Body of pancreas (tissue), 4 donors: ENCODE results near the gene RAG2. TPM values are rescaled to one million over a fixed set of nuclear protein-coding genes. Genes with fewer than 3 reads are reported as not detected.

Source experiments
- ATAC-seq: fragments of 150-250 bp; one replicate; pipeline ENCODE4 v1.9.1; 2016
- DNase-seq, 4 donors: peaks; one replicate each; pipeline ENCODE4 v3.0.0-alpha.2; 2019
- H3K27ac ChIP-seq, 4 donors: fragments of 200-600 bp; sonication (generic); 1 replicate in 3 of 4; 2 replicates in 1 of 4; pipeline versions ENCODE4 v1.5.1 to v1.6.1; 2016 to 2019; ENCODE audit warnings: mild to moderate bottlenecking in 1 of 4, mixed read lengths in 1 of 4, moderate library complexity in 1 of 4
- H3K27me3 ChIP-seq, 2 donors: fragments of 200-600 bp; sonication (generic); one replicate each; pipeline ENCODE4 v1.6.0; 2016; ENCODE audit warnings: mild to moderate bottlenecking in 1 of 2
- H3K36me3 ChIP-seq, 2 donors: fragments of 200-600 bp; sonication (generic); replicated peaks in 1 of 2; 2 replicates each; pipeline ENCODE4 v1.5.1; 2016; ENCODE audit warnings: low read depth in 2 of 2; ENCODE audit not compliant: insufficient read depth in 1 of 2
- H3K4me1 ChIP-seq: fragments of 200-600 bp; sonication (generic); one replicate; pipeline ENCODE4 v1.6.0; 2016
- H3K4me3 ChIP-seq, 2 donors: fragments of 200-600 bp; sonication (generic); 1 replicate in 1 of 2; 2 replicates in 1 of 2; pipeline ENCODE4 v1.5.1; 2016 to 2019
- H3K9me3 ChIP-seq, 3 donors: fragments of 200-600 bp; sonication (generic); 1 replicate in 2 of 3; 2 replicates in 1 of 3; pipeline ENCODE4 v1.5.1; 2016
- CTCF ChIP-seq, 7 experiments: fragments of 450-650 bp in 4 of 7; fragments of 200-600 bp in 3 of 7; sonication (generic) in 3 of 7; IDR thresholded peaks; one replicate each; pipeline ENCODE4 v1.5.1; 2016 to 2019; ENCODE audit warnings: antibody characterized with exemption in 7 of 7
- POLR2A ChIP-seq, 3 donors: fragments of 450-650 bp; IDR thresholded peaks; one replicate each; pipeline ENCODE4 v1.6.1; 2016; ENCODE audit warnings: antibody characterized with exemption in 3 of 3, mild to moderate bottlenecking in 2 of 3
- WGBS, 2 donors: methylation state at CpG; one replicate each; pipeline ENCODE4 v1.1.5; 2017; 5-methylcytosine and 5-hydroxymethylcytosine counted together
- intact Hi-C: fragments of 100-400 bp; cut with DNase I; formaldehyde crosslinking; loops from one replicate; pipeline ENCODE4 v1.15.1; 2023
- total RNA-seq, 2 donors: library from RNA; depleted of rRNA; stranded (reverse); fragments of >200 nt; gene quantifications; one replicate each; pipeline ENCODE4 v1.1.0, GENCODE V29; 2016

The RAG2 gene
- not detected for total RNA-seq

DNA sequence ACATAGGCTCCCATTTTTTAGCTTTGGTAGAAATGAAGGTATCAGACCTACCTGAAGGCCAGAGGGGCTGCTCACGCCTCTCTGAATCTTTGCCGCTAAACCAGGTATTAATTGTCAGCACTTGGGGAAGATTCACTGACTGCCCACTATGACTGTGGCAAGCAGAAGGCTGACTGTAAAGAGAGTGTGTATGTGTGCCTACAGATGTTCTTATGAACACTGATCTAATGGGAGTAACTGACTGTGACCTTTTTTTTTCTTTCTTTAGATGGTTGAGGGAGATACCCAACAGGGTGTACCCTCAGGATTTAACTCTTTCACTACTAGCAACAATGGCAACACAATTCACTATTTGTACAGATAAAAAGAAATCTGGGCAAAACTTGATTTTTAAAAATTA, at the start of gene RAG2:
Gene RAG2 (minus strand): TSS at position 186 of the 400 bp plus-strand sequence. CDS start 4,068 bp downstream, outside the sequence.
- Histone ChIP-seq H3K4me3 (no peak within 1 kb of the TSS), H3K9me3 (no peaks in the 10 kb centered on the region), H3K4me1 (peaks cover 9% of the 10 kb centered on the region), H3K27me3 (no peaks in the 10 kb centered on the region), H3K36me3 (no peaks in the 10 kb centered on the region), H3K27ac (no peak within 1 kb of the TSS)
- ATAC-seq (no peak), DNase-seq (no peak)
- TF ChIP-seq POLR2A (IDR thresholded peaks at IDR 0.05): no peak
- no peak for TF ChIP-seq CTCF (IDR thresholded peaks at IDR 0.05)
- intact Hi-C loops: no loop called here
- 80 to 85% methylated on average over 2 of the region's 2 CpGs for WGBS, 2 donors

DNA sequence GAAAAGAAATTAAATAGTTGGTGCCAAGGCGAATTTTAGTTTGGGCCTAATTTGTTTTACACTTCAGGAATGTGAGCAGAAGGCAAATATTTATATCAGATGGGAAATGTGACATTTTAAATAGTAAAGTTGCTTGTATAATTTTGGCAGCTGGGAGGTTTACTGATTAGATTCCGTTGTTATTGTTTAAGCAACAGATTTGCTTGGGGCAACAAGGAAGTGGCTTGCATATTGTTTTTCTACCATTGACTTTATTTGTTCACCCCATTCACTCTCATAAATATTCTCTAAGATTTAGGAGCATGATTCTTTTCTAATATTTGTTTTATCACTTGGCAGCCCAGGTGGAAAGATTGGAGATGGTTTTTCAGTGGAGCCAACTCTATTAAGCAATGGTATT, 40.5 kb upstream of the RAG2 start:
- no peaks in the 10 kb centered on the region for H3K27me3 ChIP-seq
- no peaks in the 10 kb centered on the region for H3K36me3 ChIP-seq
- 13 to 25% methylated on average over 2 of the region's 2 CpGs for WGBS, 2 donors
- ATAC-seq (peak; percentile 21), DNase-seq (no peak)
- peaks cover 13% of the 10 kb centered on the region for H3K4me1 ChIP-seq
- H3K9me3 ChIP-seq: no peaks in the 10 kb centered on the region
- intact Hi-C loops: no loop called here
- H3K4me3 ChIP-seq: no peak overlapping the region
- TF ChIP-seq POLR2A (IDR thresholded peaks at IDR 0.05): no peak
- TF ChIP-seq CTCF (IDR thresholded peaks at IDR 0.05): no peak
- H3K27ac ChIP-seq: peak overlapping the region in 1 of 4 donors; percentile 34

- Histone ChIP-seq H3K4me3 (no peak overlapping the region), H3K27ac (no peak overlapping the region), H3K4me1 (peaks cover 13% of the 10 kb centered on the region), H3K9me3 (no peaks in the 10 kb centered on the region), H3K36me3 (no peaks in the 10 kb centered on the region), H3K27me3 (no peaks in the 10 kb centered on the region)
- DNase-seq (no peak), ATAC-seq (no peak)
- TF ChIP-seq CTCF (IDR thresholded peaks at IDR 0.05): no peak
- TF ChIP-seq POLR2A (IDR thresholded peaks at IDR 0.05): no peak
- 89 to 96% methylated on average over 4 of the region's 4 CpGs for WGBS, 2 donors
- intact Hi-C loops: no loop called here
These were observed 37.2 kb upstream of the RAG2 start for GRCh38 chr11:36635066-36635862.

GRCh38 chr11:36631774-36632173, 33.7 kb upstream of the RAG2 start:
- 93 to 97% methylated on average over 2 of the region's 2 CpGs for WGBS, 2 donors
- no peak for ATAC-seq
- H3K27ac ChIP-seq: no peak overlapping the region
- no peak for TF ChIP-seq CTCF (IDR thresholded peaks at IDR 0.05)
- no peak for TF ChIP-seq POLR2A (IDR thresholded peaks at IDR 0.05)
- intact Hi-C loops: no loop called here
- H3K4me3 ChIP-seq: no peak overlapping the region
- DNase-seq: no peak
- H3K9me3 ChIP-seq: no peaks in the 10 kb centered on the region
- no peaks in the 10 kb centered on the region for H3K27me3 ChIP-seq
- peaks cover 22% of the 10 kb centered on the region for H3K4me1 ChIP-seq
- H3K36me3 ChIP-seq: no peaks in the 10 kb centered on the region
